Neuronal stem cell (in vitro differentiated cells): ENCODE measurements around the gene SLC2A6.

Experiments
- DNase-seq: peaks from one replicate; pipeline ENCODE4 v3.0.0-alpha.2; 2013; ENCODE audit warnings: low spot score
- H2AFZ ChIP-seq: one replicate; pipeline ENCODE4 v1.6.1; 2013; ENCODE audit warnings: mild to moderate bottlenecking, low read length, inconsistent platforms
- H2AK5ac ChIP-seq: 2 replicates; pipeline ENCODE4 v1.6.1; 2013; ENCODE audit warnings: low read depth, mild to moderate bottlenecking, inconsistent platforms, low read length, moderate library complexity, mixed read lengths
- H2BK120ac ChIP-seq: 2 replicates; pipeline ENCODE4 v1.6.1; 2013; ENCODE audit warnings: low read depth, mild to moderate bottlenecking, inconsistent platforms, low read length, moderate library complexity, mixed read lengths
- H2BK12ac ChIP-seq: one replicate; pipeline ENCODE4 v1.6.1; 2013; ENCODE audit warnings: low read length, inconsistent platforms
- H2BK15ac ChIP-seq: 2 replicates; pipeline ENCODE4 v1.6.1; 2013; ENCODE audit warnings: mild to moderate bottlenecking, low read length, inconsistent platforms, mixed read lengths
- H2BK5ac ChIP-seq: one replicate; pipeline ENCODE4 v1.6.1; 2013; ENCODE audit warnings: inconsistent platforms, mild to moderate bottlenecking, low read length, moderate library complexity
- H3K14ac ChIP-seq: one replicate; pipeline ENCODE4 v1.6.1; 2013; ENCODE audit warnings: low read length, inconsistent platforms
- H3K18ac ChIP-seq: 2 replicates; pipeline ENCODE4 v1.6.1; 2013; ENCODE audit warnings: low read length, inconsistent platforms
- H3K23ac ChIP-seq: 2 replicates; pipeline ENCODE4 v1.6.1; 2013; ENCODE audit warnings: low read depth, mild to moderate bottlenecking, mixed read lengths, low read length, inconsistent platforms; ENCODE audit not compliant: poor library complexity
- H3K27ac ChIP-seq: replicated peaks from 3 replicates; pipeline ENCODE4 v1.5.1; 2013; ENCODE audit warnings: low read length, inconsistent platforms
- H3K27me3 ChIP-seq, 3 experiments: 2 replicates each; pipeline ENCODE4 v1.6.1; 2013; ENCODE audit warnings: low read length in 3 of 3, mild to moderate bottlenecking in 2 of 3, inconsistent platforms in 1 of 3, low read depth in 1 of 3, mixed read lengths in 1 of 3, moderate library complexity in 1 of 3; ENCODE audit not compliant: control insufficient read depth in 3 of 3, insufficient read depth in 3 of 3
- H3K36me3 ChIP-seq, 2 donors: replicated peaks in 1 of 2; 2 replicates each; pipeline ENCODE4 v1.6.1; 2013; ENCODE audit warnings: low read length in 2 of 2; ENCODE audit not compliant: control insufficient read depth in 2 of 2, insufficient read depth in 2 of 2
- H3K4ac ChIP-seq: 2 replicates; pipeline ENCODE4 v1.6.1; 2013; ENCODE audit warnings: inconsistent platforms, mild to moderate bottlenecking, low read length, moderate library complexity
- H3K4me1 ChIP-seq, 2 donors: 1 replicate in 1 of 2; 2 replicates in 1 of 2; pipeline ENCODE4 v1.6.1; 2013; ENCODE audit warnings: low read length in 2 of 2, low read depth in 1 of 2; ENCODE audit not compliant: control insufficient read depth in 2 of 2, insufficient read depth in 1 of 2
- H3K4me2 ChIP-seq: one replicate; pipeline ENCODE4 v1.6.1; 2013; ENCODE audit warnings: mild to moderate bottlenecking, low read length, inconsistent platforms; ENCODE audit not compliant: insufficient read depth, poor library complexity, severe bottlenecking
- H3K4me3 ChIP-seq, 2 donors: 2 replicates each; pipeline ENCODE4 v1.5.1; 2013; ENCODE audit warnings: low read length in 2 of 2, mild to moderate bottlenecking in 2 of 2, inconsistent platforms in 1 of 2, moderate library complexity in 1 of 2
- H3K79me1 ChIP-seq: one replicate; pipeline ENCODE4 v1.6.1; 2013; ENCODE audit warnings: low read depth, mild to moderate bottlenecking, inconsistent platforms, low read length, moderate library complexity
- H3K9ac ChIP-seq: one replicate; pipeline ENCODE4 v1.6.1; 2013; ENCODE audit warnings: mild to moderate bottlenecking, low read depth, low read length, inconsistent platforms; ENCODE audit not compliant: poor library complexity
- H3K9me3 ChIP-seq, 2 donors: replicated peaks in 1 of 2; 2 replicates each; pipeline versions ENCODE3 to v1.6.1; 2013; ENCODE audit warnings: low read length in 2 of 2, mild to moderate bottlenecking in 2 of 2, inconsistent platforms in 1 of 2, low read depth in 1 of 2, mixed read lengths in 1 of 2, moderate library complexity in 1 of 2; ENCODE audit not compliant: control insufficient read depth in 2 of 2, insufficient read depth in 1 of 2
- H4K8ac ChIP-seq: one replicate; pipeline ENCODE4 v1.6.1; 2013; ENCODE audit warnings: low read depth, mild to moderate bottlenecking, inconsistent platforms, low read length, moderate library complexity
- H4K91ac ChIP-seq: one replicate; pipeline ENCODE4 v1.6.1; 2013; ENCODE audit warnings: low read length, low read depth, mild to moderate bottlenecking, inconsistent platforms; ENCODE audit not compliant: poor library complexity
- WGBS, 2 donors: extraction: QIAGEN DNeasy Blood & Tissue Kit; methylation state at CpG; one replicate each; pipeline ENCODE4 v1.1.7; 2013; ENCODE audit warnings: missing lambda C conversion rate in 2 of 2, mixed read lengths in 1 of 2; ENCODE audit not compliant: insufficient read length in 2 of 2, insufficient replicate concordance in 1 of 2; ENCODE audit errors: extremely low coverage in 2 of 2; 5-methylcytosine and 5-hydroxymethylcytosine counted together

The SLC2A6 gene

GRCh38 chr9:133506653-133507038 is 27.7 kb upstream of the SLC2A6 start:
- no peak overlapping the region for H3K4me2 ChIP-seq
- H4K8ac ChIP-seq: no peak overlapping the region
- peak overlapping the region; percentile 14 for H2AK5ac ChIP-seq
- peak overlapping the region; percentile 38 for H3K14ac ChIP-seq
- no CpG with 5 or more reads among the region's 18 CpGs for WGBS, 2 donors
- no peak overlapping the region for H2BK120ac ChIP-seq
- peaks cover 0 to 1% of the 10 kb centered on the region in 2 donors for H3K36me3 ChIP-seq
- H3K18ac ChIP-seq: peak overlapping the region; percentile 59
- H3K9ac ChIP-seq: no peak overlapping the region
- no peak overlapping the region for H2BK15ac ChIP-seq
- H3K27ac ChIP-seq: no peak overlapping the region
- H2BK12ac ChIP-seq: no peak overlapping the region
- H4K91ac ChIP-seq: no peak overlapping the region
- no peak overlapping the region for H3K23ac ChIP-seq
- no peak overlapping the region for H2AFZ ChIP-seq
- H3K27me3 ChIP-seq: peaks cover 0 to 16% (median 1%) of the 10 kb centered on the region in 3 experiments
- no peak overlapping the region for H3K4me3 ChIP-seq
- DNase-seq: no peak
- H3K4me1 ChIP-seq: peaks cover 10 to 14% of the 10 kb centered on the region in 2 donors
- peaks cover under 1% of the 10 kb centered on the region for H3K79me1 ChIP-seq
- H2BK5ac ChIP-seq: peak overlapping the region; percentile 39
- H3K9me3 ChIP-seq: peaks cover 0 to 2% of the 10 kb centered on the region in 2 donors
- H3K4ac ChIP-seq: no peak overlapping the region

GRCh38 chr9:133505901-133506652 is 27.2 kb upstream of the SLC2A6 start:
- DNase-seq: no peak
- Histone ChIP-seq H3K36me3 (no peaks in the 10 kb centered on the region), H2BK120ac (no peak overlapping the region), H3K27me3 (peaks cover 0 to 16% (median 0%) of the 10 kb centered on the region in 3 experiments), H2BK12ac (no peak overlapping the region), H2AFZ (no peak overlapping the region), H3K23ac (no peak overlapping the region), H4K91ac (no peak overlapping the region), H4K8ac (no peak overlapping the region), H3K14ac (peak overlapping the region; percentile 41), H3K18ac (peak overlapping the region; percentile 77), H3K4me2 (no peak overlapping the region), H3K9me3 (no peaks in the 10 kb centered on the region), H3K4me3 (no peak overlapping the region), H3K4me1 (peaks cover 10 to 14% of the 10 kb centered on the region in 2 donors), H2BK15ac (peak overlapping the region; percentile 3), H3K9ac (no peak overlapping the region), H2BK5ac (no peak overlapping the region), H3K4ac (no peak overlapping the region), H2AK5ac (peak overlapping the region; percentile 71), H3K27ac (no peak overlapping the region), H3K79me1 (no peaks in the 10 kb centered on the region)
- no CpG with 5 or more reads among the region's 23 CpGs for WGBS, 2 donors

- Histone ChIP-seq H3K4me3 (no peak overlapping the region), H3K79me1 (no peaks in the 10 kb centered on the region), H3K9me3 (no peaks in the 10 kb centered on the region), H3K14ac (no peak overlapping the region), H3K4me1 (peaks cover 10 to 14% of the 10 kb centered on the region in 2 donors), H4K8ac (no peak overlapping the region), H3K36me3 (no peaks in the 10 kb centered on the region), H2BK120ac (no peak overlapping the region), H2AFZ (no peak overlapping the region), H3K4ac (no peak overlapping the region), H3K4me2 (no peak overlapping the region), H3K9ac (no peak overlapping the region), H3K18ac (peak overlapping the region; percentile 15), H4K91ac (no peak overlapping the region), H2BK12ac (no peak overlapping the region), H3K27ac (no peak overlapping the region), H3K27me3 (peaks cover 0 to 16% (median 0%) of the 10 kb centered on the region in 3 experiments), H2BK15ac (peak overlapping the region; percentile 3), H2BK5ac (no peak overlapping the region), H2AK5ac (no peak overlapping the region), H3K23ac (no peak overlapping the region)
- WGBS, 2 donors: no CpG with 5 or more reads among the region's 13 CpGs
- no peak for DNase-seq
These were observed 26.4 kb upstream of the SLC2A6 start for GRCh38 chr9:133505186-133505830.

DNA sequence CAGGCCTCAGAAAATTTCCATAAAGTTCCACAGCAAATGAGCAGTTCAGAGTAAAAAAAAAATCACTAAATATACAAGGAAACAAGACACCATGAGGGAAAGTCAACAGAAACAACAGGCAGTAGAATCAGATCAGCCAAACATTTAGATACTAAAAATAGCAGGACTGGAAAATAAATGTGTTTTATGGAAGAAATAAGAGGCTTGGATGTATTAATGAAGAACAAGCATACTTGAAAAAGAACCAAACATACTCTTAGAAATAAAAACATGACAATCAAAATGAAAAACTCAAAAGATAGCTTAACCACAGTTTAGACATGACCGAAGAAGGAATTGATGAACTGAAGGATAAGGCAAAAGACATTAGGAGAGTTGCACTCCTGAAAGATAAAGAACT is 23.2 kb upstream of the SLC2A6 start:
- Histone ChIP-seq H2BK120ac (no peak overlapping the region), H3K27ac (no peak overlapping the region), H2BK15ac (no peak overlapping the region), H3K9me3 (peaks cover 3% of the 10 kb centered on the region in 2 donors), H2BK12ac (no peak overlapping the region), H3K14ac (no peak overlapping the region), H2AK5ac (no peak overlapping the region), H3K4me3 (no peak overlapping the region), H3K79me1 (no peaks in the 10 kb centered on the region), H4K8ac (no peak overlapping the region), H3K18ac (no peak overlapping the region), H2AFZ (no peak overlapping the region), H3K9ac (no peak overlapping the region), H4K91ac (no peak overlapping the region), H3K36me3 (peaks cover 0 to 3% of the 10 kb centered on the region in 2 donors), H3K23ac (no peak overlapping the region), H3K27me3 (peaks cover 0 to 19% (median 3%) of the 10 kb centered on the region in 3 experiments), H2BK5ac (no peak overlapping the region), H3K4ac (no peak overlapping the region), H3K4me1 (peaks cover 3 to 11% of the 10 kb centered on the region in 2 donors), H3K4me2 (no peak overlapping the region)
- DNase-seq: no peak
- no CpG with 5 or more reads among the region's 1 CpG for WGBS, 2 donors
